K562 (cell line): ENCODE measurements around the gene EVC. TPM values are rescaled to one million over a fixed set of nuclear protein-coding genes. Genes with fewer than 3 reads are reported as not detected.

Experiments
- ATAC-seq: fragments of 200-7000 bp; cut with Tn5 transposase; 3 replicates; pipeline ENCODE4 v1.9.1; 2020; ENCODE audit warnings: moderate library complexity
- BruUV-seq: library from RNA; stranded (reverse); fragments of 400-500 nt; replicated peaks from 2 replicates; lab custom pipeline; 2021; lab: Mats Ljungman, UMichigan
- CTCF ChIA-PET: fragments of 300-600 bp; formaldehyde crosslinking; extraction: SDS; loops from one replicate; lab custom pipeline; 2021; ENCODE audit warnings: low intra/inter-chr PET ratio; lab: Yijun Ruan, JAX
- POLR2A ChIA-PET: fragments of 300-600, 350-650 bp; sonication (Branson Sonifier 250); formaldehyde crosslinking; extraction: SDS; loops from one replicate; lab custom pipeline; 2021; ENCODE audit warnings: antibody characterized with exemption, inconsistent platforms; lab: Yijun Ruan, JAX
- DNase-seq, 4 experiments: peaks; one replicate each; pipeline versions ENCODE4 v3.0.0 to v3.0.0-alpha.2; 2011 to 2018; ENCODE audit warnings: low spot score in 3 of 4, mixed read lengths in 3 of 4; ENCODE audit errors: extremely low read depth in 1 of 4
- FAIRE-seq: peaks from 2 replicates; lab custom pipeline; 2011; peaks lifted over from hg19 to GRCh38; lab: Jason Lieb, UNC
- H2AFZ ChIP-seq: 2 replicates; pipeline ENCODE4 v1.6.0; 2011; ENCODE audit warnings: low read depth, low read length, control low read depth, inconsistent platforms
- H3K27ac ChIP-seq: fragments of 200-600 bp; 3 replicates; pipeline ENCODE4 v1.8.0; 2011; ENCODE audit warnings: low read depth, mild to moderate bottlenecking, control low read depth, inconsistent platforms, low read length, moderate library complexity, mixed read lengths; ENCODE audit errors: extremely low read depth
- H3K27me3 ChIP-seq, 2 experiments: fragments of 300-600 bp in 1 of 2; 2 replicates in 1 of 2; 3 replicates in 1 of 2; pipeline versions ENCODE4 v1.6.0 to v1.8.0; 2011; ENCODE audit warnings: inconsistent platforms in 2 of 2, low read length in 2 of 2, mild to moderate bottlenecking in 1 of 2, mixed read lengths in 1 of 2, moderate library complexity in 1 of 2; ENCODE audit not compliant: control insufficient read depth in 2 of 2, insufficient read depth in 2 of 2
- H3K36me3 ChIP-seq: fragments of 300-600 bp; 3 replicates; pipeline ENCODE4 v1.8.0; 2011; ENCODE audit warnings: mild to moderate bottlenecking, low read length, inconsistent platforms; ENCODE audit not compliant: control insufficient read depth, insufficient read depth
- H3K4me1 ChIP-seq, 2 experiments: fragments of 200-600 bp in 1 of 2; replicated peaks in 1 of 2; 2 replicates in 1 of 2; 3 replicates in 1 of 2; pipeline versions ENCODE4 v1.5.1 to v1.8.0; 2011; ENCODE audit warnings: inconsistent platforms in 2 of 2, low read length in 2 of 2, mild to moderate bottlenecking in 1 of 2, mixed read lengths in 1 of 2, moderate library complexity in 1 of 2; ENCODE audit not compliant: control insufficient read depth in 2 of 2, insufficient read depth in 2 of 2
- H3K4me2 ChIP-seq: 2 replicates; pipeline ENCODE4 v1.6.1; 2011; ENCODE audit warnings: low read length, control low read depth, inconsistent platforms, mixed read lengths; ENCODE audit not compliant: insufficient read depth
- H3K4me3 ChIP-seq: fragments of 200-600 bp; sonication (generic), shearing (Covaris generic); 2 replicates; pipeline ENCODE4 v1.5.1; 2016; ENCODE audit warnings: control low read depth, inconsistent platforms
- H3K79me2 ChIP-seq: fragments of 200-600 bp; 3 replicates; pipeline ENCODE4 v1.8.0; 2011; ENCODE audit warnings: low read length, inconsistent platforms; ENCODE audit not compliant: control insufficient read depth, insufficient read depth
- H3K9ac ChIP-seq, 2 experiments: 2 replicates each; pipeline versions ENCODE4 v1.6.0 to v1.6.1; 2011; ENCODE audit warnings: low read depth in 2 of 2, low read length in 2 of 2, control low read depth in 1 of 2, inconsistent platforms in 1 of 2, mild to moderate bottlenecking in 1 of 2, mixed read lengths in 1 of 2; ENCODE audit not compliant: insufficient read depth in 1 of 2
- H3K9me1 ChIP-seq: one replicate; pipeline ENCODE4 v1.6.0; 2011; ENCODE audit warnings: inconsistent platforms, mild to moderate bottlenecking, low read length, moderate library complexity; ENCODE audit not compliant: control insufficient read depth, insufficient read depth
- H3K9me3 ChIP-seq: replicated peaks from 2 replicates; pipeline ENCODE4 v1.5.1; 2011; ENCODE audit warnings: low read depth, low read length, inconsistent platforms; ENCODE audit not compliant: control insufficient read depth, insufficient read depth
- H4K20me1 ChIP-seq: replicated peaks from 2 replicates; pipeline ENCODE4 v1.6.1; 2011; ENCODE audit warnings: low read length, inconsistent platforms, mixed read lengths; ENCODE audit not compliant: control insufficient read depth, insufficient read depth
- CHD7 ChIP-seq: fragments of 200-600 bp; sonication (generic); IDR thresholded peaks from one replicate; pipeline ENCODE4 v1.6.1; 2012; ENCODE audit warnings: mild to moderate bottlenecking, low read depth, low read length, inconsistent platforms
- EP400 ChIP-seq: fragments of 450-650 bp; IDR thresholded peaks from 2 replicates; pipeline ENCODE4 v1.6.1; 2017; ENCODE audit warnings: antibody characterized with exemption, mild to moderate bottlenecking, moderate library complexity
- HDAC1 ChIP-seq, 2 experiments: fragments of 450-650 bp; IDR thresholded peaks; 2 replicates each; pipeline ENCODE4 v1.6.1; 2016 to 2017; ENCODE audit warnings: inconsistent platforms in 1 of 2, mild to moderate bottlenecking in 1 of 2, moderate library complexity in 1 of 2
- HNRNPK ChIP-seq: fragments of 200-400 bp; formaldehyde crosslinking; IDR thresholded peaks from one replicate; pipeline ENCODE4 v1.6.1; 2018; ENCODE audit warnings: mild to moderate bottlenecking, low read depth, low read length; ENCODE audit not compliant: poor library complexity, severe bottlenecking
- KAT8 ChIP-seq: fragments of 450-650 bp; IDR thresholded peaks from 2 replicates; pipeline ENCODE4 v1.6.1; 2016; ENCODE audit warnings: low read depth, mild to moderate bottlenecking
- NR2F6 ChIP-seq: fragments of 450-650 bp; formaldehyde crosslinking; IDR thresholded peaks from 2 replicates; pipeline ENCODE4 v1.4.0; 2020; ENCODE audit warnings: mild to moderate bottlenecking
- SMARCC2 ChIP-seq: fragments of 450-650 bp; IDR thresholded peaks from 2 replicates; pipeline ENCODE4 v1.6.1; 2017; ENCODE audit warnings: antibody characterized with exemption, moderate library complexity, mild to moderate bottlenecking, low read depth
- ZNF274 ChIP-seq: IDR thresholded peaks from 2 replicates; pipeline ENCODE4 v1.6.1; 2011; ENCODE audit warnings: low read depth, mild to moderate bottlenecking, low read length, moderate library complexity, borderline replicate concordance
- ZSCAN32 ChIP-seq: fragments of 450-650 bp; formaldehyde crosslinking; IDR thresholded peaks from 2 replicates; pipeline ENCODE4 v1.4.0; 2020; ENCODE audit warnings: mild to moderate bottlenecking, moderate library complexity
- WGBS: fragments of 100-300 bp; shearing (Covaris generic); methylation state at CpG from one replicate; pipeline ENCODE4 v1.1.6; 2016; ENCODE audit warnings: low coverage, mixed read lengths; ENCODE audit not compliant: insufficient coverage; ENCODE audit errors: missing lambda C conversion rate; 5-methylcytosine and 5-hydroxymethylcytosine counted together
- in situ Hi-C: fragments of 300-500 bp; cut with MboI; formaldehyde crosslinking; loops from 4 replicates; pipeline ENCODE4 v1.15.0; 2018; ENCODE audit warnings: inconsistent platforms, mixed read lengths
- intact Hi-C: fragments of 100-400 bp; cut with micrococcal nuclease; formaldehyde crosslinking; loops from 2 replicates; pipeline ENCODE4 v1.14.2; 2022
- polyA plus RNA-seq, 8 experiments: library from polyadenylated mRNA; depleted of rRNA in 4 of 8; stranded (reverse) in 5 of 8; unstranded in 3 of 8; fragments of >200 nt; fragmentation: Nextera tagmentation in 2 of 8; fragmentation: Illumina TruSeq in 1 of 8; extraction: Ambion mirVana in 2 of 8; extraction: Trizol in 1 of 8; gene quantifications; 2 replicates each; pipeline versions ENCODE4 v1.2.1 to v1.2.3, GENCODE V29; 2011 to 2014; ENCODE audit warnings: inconsistent platforms in 1 of 8, missing spikeins in 1 of 8
- total RNA-seq, 7 experiments: library from RNA; depleted of rRNA in 6 of 7; stranded (reverse); fragments of >200 nt in 6 of 7; fragmentation: Illumina TruSeq in 2 of 7; extraction: Trizol in 2 of 7; gene quantifications; 2 replicates each; pipeline versions ENCODE4 v1.2.1 to v1.2.3, GENCODE V29; 2011 to 2021; ENCODE audit warnings: low replicate concordance in 1 of 7

The EVC gene
- total and polyA plus RNA-seq, 9 of the 15 experiments (the other 6 are each of a cell fraction or from before 2014, with no cell fraction given), result 0.03 to 3.2 (median 1.1) TPM

GRCh38 chr4:5827108-5828004, 116.4 kb downstream of the EVC start:
- DNase-seq, result no peak
- H3K36me3 ChIP-seq, result no peaks in the 10 kb centered on the region
- ChIA-PET POLR2A (no interaction called here), CTCF (no interaction called here)
- H3K27ac ChIP-seq, result no peak overlapping the region
- H3K4me3 ChIP-seq, result no peak overlapping the region
- BruUV-seq, result no TSS peak
- no peak overlapping the region for H3K9ac ChIP-seq
- 11% methylated on average over 19 of the region's 19 CpGs for WGBS
- no peak overlapping the region for H3K4me2 ChIP-seq
- in situ Hi-C loops (no loop called here), intact Hi-C loops (no loop called here)
- FAIRE-seq, result no peak
- no peaks in the 10 kb centered on the region; the same call in 1 of the 2 replicates for H4K20me1 ChIP-seq
- H3K9me3 ChIP-seq, result no peaks in the 10 kb centered on the region
- ATAC-seq, result no peak
- H3K4me1 ChIP-seq, result no peaks in the 10 kb centered on the region
- no peak overlapping the region for H2AFZ ChIP-seq
- H3K79me2 ChIP-seq, result no peaks in the 10 kb centered on the region
- no peaks in the 10 kb centered on the region for H3K9me1 ChIP-seq
- peaks cover 6 to 12% of the 10 kb centered on the region in 2 experiments; a peak in 2 of 5 replicates for H3K27me3 ChIP-seq
- no peak for TF ChIP-seq HNRNPK
- TF ChIP-seq ZNF274, result no peak
- TF ChIP-seq NR2F6, result no peak
- no peak for TF ChIP-seq EP400
- no peak for TF ChIP-seq HDAC1 (IDR thresholded peaks at IDR 0.05)
- no peak for TF ChIP-seq SMARCC2
- no peak for TF ChIP-seq KAT8
- no peak for TF ChIP-seq ZSCAN32
- no peak for TF ChIP-seq CHD7
